HG02973 (cell line): Measurements from ENCODE around the gene B4GALT3.

Source experiments
- ATAC-seq: cut with Tn5 transposase; IDR thresholded peaks from one replicate; pipeline ENCODE4 v1.9.1; 2021; ENCODE audit warnings: moderate library complexity; ENCODE audit not compliant: unreplicated experiment

Gene B4GALT3

DNA sequence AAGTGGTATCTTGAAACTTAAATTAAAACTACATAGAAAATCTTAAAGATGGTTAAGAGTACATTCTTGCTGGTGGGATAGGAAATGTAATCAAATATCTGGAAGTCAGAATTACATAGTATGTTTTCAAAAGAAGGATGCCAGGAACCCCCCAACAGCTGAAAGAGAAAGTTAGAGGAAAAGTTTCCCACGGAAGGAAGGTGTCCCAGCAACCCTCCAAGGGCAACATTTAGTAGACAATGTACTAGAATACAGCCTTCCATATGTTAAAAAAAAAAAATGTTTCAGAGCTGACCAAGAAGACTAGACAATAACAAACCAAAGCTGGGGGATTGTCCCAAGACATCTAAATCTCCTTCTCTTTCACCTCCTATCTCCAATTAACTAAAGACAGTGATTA lies 47.0 kb downstream of the B4GALT3 start:
- no peak for ATAC-seq

DNA sequence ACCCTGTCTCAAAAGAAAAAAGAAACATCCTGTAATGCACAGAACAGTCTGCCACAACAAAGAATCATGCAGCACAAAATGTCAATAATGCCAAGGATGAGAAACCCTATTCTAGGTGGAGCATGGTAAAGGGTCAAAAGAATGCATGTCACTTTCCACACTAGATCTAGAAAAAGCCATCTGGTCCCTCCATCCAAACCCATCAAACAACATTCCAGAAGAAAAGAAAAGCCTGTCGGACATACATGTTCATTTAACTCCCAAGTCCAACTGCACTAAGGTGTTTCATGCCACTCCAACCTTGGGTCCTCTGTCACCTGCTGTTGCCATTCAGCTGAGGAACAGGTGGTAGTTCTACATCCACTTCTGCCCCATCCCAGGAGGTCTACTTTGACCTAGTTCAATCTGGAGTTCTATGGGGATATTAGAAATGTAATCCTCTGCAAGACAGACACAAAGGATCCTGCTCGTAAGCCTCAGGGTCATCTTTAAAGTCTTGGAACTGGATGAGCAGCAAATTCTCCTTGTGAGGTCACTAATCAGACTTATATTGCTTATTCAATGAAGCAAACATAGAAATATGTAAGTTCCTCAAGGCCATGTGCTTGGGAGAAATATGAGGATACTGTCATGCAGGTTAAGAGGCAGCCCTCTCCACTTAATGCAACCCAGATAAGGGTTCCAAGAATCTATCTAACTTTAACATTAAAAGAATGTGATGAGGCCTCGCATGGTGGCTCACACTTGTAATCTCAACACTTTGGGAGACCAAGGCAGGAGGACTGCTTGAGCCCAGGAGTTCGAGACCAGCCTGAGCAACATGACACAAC lies 48.5 kb downstream of the B4GALT3 start:
- no peak for ATAC-seq

- no peak for ATAC-seq
Observed at GRCh38 chr1:161127649-161128048, 49.7 kb downstream of the B4GALT3 start.

GRCh38 chr1:161122967-161123366 lies 54.3 kb downstream of the B4GALT3 start:
- ATAC-seq: no peak

GRCh38 chr1:161121834-161122233 lies 55.5 kb downstream of the B4GALT3 start:
- no peak for ATAC-seq
